CD4-positive, CD25-positive, alpha-beta regulatory T cell (primary cell): Measurements from ENCODE around the gene APBB1IP. TPM values are rescaled to one million over a fixed set of nuclear protein-coding genes. Genes with fewer than 3 reads are reported as not detected.
"Not testable (repeated sequence)": the region's sequence is repeated elsewhere in the genome, so short reads cannot be mapped to it uniquely, and the experiment has no call there.

ENCODE experiments used
- ATAC-seq, 2 donors: fragments of 150-1000 bp; cut with Tn5 transposase; one replicate each; pipeline ENCODE4 v1.10.0; 2021; ENCODE audit warnings: low read depth in 2 of 2, moderate number of reproducible peaks in 2 of 2, moderate library complexity in 1 of 2
- DNase-seq, 3 donors: peaks; one replicate each; pipeline versions ENCODE4 v3.0.0 to v3.0.0-alpha.2; 2012 to 2022; ENCODE audit warnings: mixed read lengths in 1 of 3
- H3K27ac ChIP-seq: one replicate; pipeline ENCODE4 v1.7.0; 2013; ENCODE audit warnings: mild to moderate bottlenecking, low read length; ENCODE audit not compliant: insufficient read depth, poor library complexity, severe bottlenecking
- H3K27me3 ChIP-seq: one replicate; pipeline ENCODE4 v1.7.0; 2013; ENCODE audit warnings: low read length; ENCODE audit not compliant: control insufficient read depth, insufficient read depth
- H3K36me3 ChIP-seq: one replicate; pipeline ENCODE4 v1.7.0; 2013; ENCODE audit warnings: mild to moderate bottlenecking, low read length, moderate library complexity; ENCODE audit not compliant: control insufficient read depth, insufficient read depth
- H3K4me1 ChIP-seq: 2 replicates; pipeline ENCODE4 v1.7.0; 2013; ENCODE audit warnings: mild to moderate bottlenecking, low read length; ENCODE audit not compliant: insufficient read depth, control insufficient read depth, poor library complexity, severe bottlenecking
- H3K4me3 ChIP-seq: one replicate; pipeline ENCODE4 v1.7.0; 2013; ENCODE audit warnings: low read depth, mild to moderate bottlenecking, low read length, moderate library complexity
- H3K9me3 ChIP-seq, 2 experiments: 1 replicate in 1 of 2; 2 replicates in 1 of 2; pipeline ENCODE4 v1.7.0; 2013; ENCODE audit warnings: low read length in 2 of 2, mild to moderate bottlenecking in 1 of 2, moderate library complexity in 1 of 2; ENCODE audit not compliant: control insufficient read depth in 2 of 2
- H3K27ac Mint-ChIP-seq, 3 donors: one replicate each; pipeline ENCODE4 v1.8.0; 2020 to 2022; ENCODE audit warnings: mild to moderate bottlenecking in 3 of 3, mixed read lengths in 3 of 3, moderate library complexity in 2 of 3
- H3K27me3 Mint-ChIP-seq: one replicate; pipeline ENCODE4 v1.8.0; 2022; ENCODE audit warnings: mild to moderate bottlenecking, mixed read lengths
- H3K36me3 Mint-ChIP-seq: one replicate; pipeline ENCODE4 v1.8.0; 2020; ENCODE audit warnings: mixed read lengths
- H3K4me1 Mint-ChIP-seq, 4 donors: one replicate each; pipeline ENCODE4 v1.8.0; 2020 to 2022; ENCODE audit warnings: mixed read lengths in 4 of 4, mild to moderate bottlenecking in 1 of 4
- H3K4me3 Mint-ChIP-seq, 4 donors: one replicate each; pipeline ENCODE4 v1.8.0; 2020 to 2022; ENCODE audit warnings: mild to moderate bottlenecking in 4 of 4, mixed read lengths in 4 of 4, moderate library complexity in 3 of 4
- H3K9me3 Mint-ChIP-seq, 7 donors: one replicate each; pipeline ENCODE4 v1.8.0; 2020 to 2022; ENCODE audit warnings: mixed read lengths in 7 of 7, mild to moderate bottlenecking in 3 of 7, moderate library complexity in 2 of 7
- polyA plus RNA-seq, 4 donors: library from polyadenylated mRNA; unstranded; fragments of 300-500 nt; fragmentation: Illumina TruSeq; gene quantifications; one replicate each; pipeline ENCODE4 v1.2.3, GENCODE V29; 2021
- total RNA-seq: library from RNA; stranded (reverse); gene quantifications from one replicate; pipeline ENCODE4 v1.2.3, GENCODE V29; 2022

The APBB1IP gene
- total and polyA plus RNA-seq, 5 donors from 2014 or later, result 44.1 to 86.4 (median 51.3) TPM

DNA sequence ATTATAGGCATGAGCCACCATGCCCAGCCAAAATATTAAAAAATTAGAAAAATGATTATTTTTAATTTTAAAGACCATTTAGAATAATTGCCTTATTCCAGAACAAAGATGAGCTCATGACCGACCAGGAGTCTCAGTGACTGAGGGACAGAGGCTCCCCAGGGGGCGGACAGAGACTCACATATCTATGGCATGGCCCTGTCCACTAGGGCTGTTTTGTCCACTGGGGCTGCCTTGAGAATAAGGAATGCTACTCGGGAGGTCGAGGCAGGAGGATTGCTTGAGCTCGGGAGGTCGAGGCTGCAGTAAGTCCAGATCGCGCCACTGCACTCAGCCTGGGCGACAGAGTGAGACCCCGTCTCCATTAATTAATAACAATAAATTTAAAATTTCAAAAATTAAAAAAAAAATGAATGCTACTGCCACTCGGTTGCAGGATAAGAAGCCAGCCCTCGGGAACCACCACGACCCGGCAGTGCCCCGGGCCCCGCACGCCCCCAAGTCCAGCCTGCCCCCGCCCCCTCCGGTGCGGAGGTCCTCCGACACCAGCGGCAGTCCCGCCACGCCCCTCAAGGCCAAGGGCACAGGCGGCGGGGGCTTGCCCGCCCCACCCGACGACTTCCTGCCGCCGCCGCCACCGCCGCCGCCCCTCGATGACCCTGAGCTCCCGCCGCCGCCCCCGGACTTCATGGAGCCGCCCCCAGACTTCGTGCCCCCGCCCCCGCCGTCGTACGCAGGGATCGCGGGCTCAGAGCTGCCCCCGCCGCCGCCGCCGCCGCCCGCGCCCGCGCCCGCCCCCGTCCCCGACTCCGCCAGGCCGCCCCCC lies 128.6 kb downstream of the APBB1IP start:
- Mint-ChIP-seq H3K27me3 (peaks cover 5% of the 10 kb centered on the region), H3K4me1 (peaks cover 0 to 5% (median 4%) of the 10 kb centered on the region in 4 donors), H3K4me3 (no peak overlapping the region), H3K27ac (no peak overlapping the region), H3K9me3 (peaks cover 0 to 9% (median 2%) of the 10 kb centered on the region in 7 donors), H3K36me3 (peaks cover 64% of the 10 kb centered on the region)
- Histone ChIP-seq H3K4me1 (no peaks in the 10 kb centered on the region), H3K4me3 (no peak overlapping the region), H3K36me3 (peaks cover 94% of the 10 kb centered on the region), H3K27ac (no peak overlapping the region), H3K9me3 (no peaks in the 10 kb centered on the region), H3K27me3 (no peaks in the 10 kb centered on the region)
- ATAC-seq, result no peak
- DNase-seq, result no peak

DNA sequence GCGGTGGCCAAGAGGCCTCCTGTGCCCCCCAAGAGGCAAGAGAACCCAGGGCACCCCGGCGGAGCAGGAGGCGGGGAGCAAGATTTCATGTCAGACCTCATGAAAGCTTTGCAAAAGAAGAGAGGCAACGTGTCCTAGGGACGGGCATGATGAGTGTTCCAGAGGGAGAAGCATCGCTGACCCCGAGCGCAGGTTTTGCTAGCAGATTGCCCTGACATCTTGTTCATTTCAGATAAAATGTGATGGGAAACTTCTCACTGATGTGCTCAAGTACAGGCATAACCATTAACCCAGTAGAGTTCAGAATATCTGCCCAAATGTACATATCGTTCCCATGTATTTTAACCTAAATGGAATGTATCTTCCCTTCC lies 129.2 kb downstream of the APBB1IP start:
- H3K9me3 Mint-ChIP-seq, result peaks cover 0 to 9% (median 2%) of the 10 kb centered on the region in 7 donors
- ATAC-seq (no peak), DNase-seq (no peak)
- no peak overlapping the region for H3K27ac ChIP-seq
- H3K9me3 ChIP-seq, result no peaks in the 10 kb centered on the region
- H3K36me3 Mint-ChIP-seq, result peaks cover 64% of the 10 kb centered on the region
- H3K27me3 Mint-ChIP-seq, result peaks cover 6% of the 10 kb centered on the region
- H3K4me1 Mint-ChIP-seq, result peaks cover 0 to 10% (median 3%) of the 10 kb centered on the region in 4 donors
- no peaks in the 10 kb centered on the region for H3K27me3 ChIP-seq
- H3K4me1 ChIP-seq, result no peaks in the 10 kb centered on the region
- no peak overlapping the region for H3K27ac Mint-ChIP-seq
- no peak overlapping the region for H3K4me3 ChIP-seq
- H3K36me3 ChIP-seq, result peaks cover 88% of the 10 kb centered on the region
- no peak overlapping the region for H3K4me3 Mint-ChIP-seq

DNA sequence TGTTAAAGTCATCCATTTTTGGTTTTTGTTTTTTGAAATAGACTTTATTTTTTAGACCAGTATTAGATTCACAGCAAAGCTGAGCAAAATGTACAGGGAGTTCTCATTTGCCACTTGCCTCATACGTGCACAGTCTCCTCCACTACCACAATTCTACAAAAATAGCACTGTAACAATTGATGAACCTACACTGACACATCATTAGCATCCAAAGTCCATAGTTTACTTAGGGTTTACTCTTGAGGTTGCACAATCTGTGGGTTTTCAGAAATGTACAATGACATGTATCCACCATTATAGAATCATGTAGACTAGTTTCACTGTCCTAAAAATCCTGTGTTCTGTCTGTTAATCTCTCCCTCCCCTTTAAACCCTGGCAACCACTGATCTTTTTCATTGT lies 133.5 kb downstream of the APBB1IP start:
- Histone ChIP-seq H3K27me3 (no peaks in the 10 kb centered on the region), H3K27ac (no peak overlapping the region), H3K4me3 (no peak overlapping the region), H3K36me3 (peaks cover 49% of the 10 kb centered on the region), H3K4me1 (no peaks in the 10 kb centered on the region), H3K9me3 (no peaks in the 10 kb centered on the region)
- Mint-ChIP-seq H3K27ac (no peak overlapping the region), H3K4me1 (peaks cover 6 to 14% (median 11%) of the 10 kb centered on the region in 4 donors), H3K9me3 (peaks cover 1 to 11% (median 3%) of the 10 kb centered on the region in 7 donors), H3K27me3 (peaks cover 6% of the 10 kb centered on the region), H3K4me3 (no peak overlapping the region), H3K36me3 (peaks cover 51% of the 10 kb centered on the region)
- DNase-seq, result no peak
- no peak for ATAC-seq

DNA sequence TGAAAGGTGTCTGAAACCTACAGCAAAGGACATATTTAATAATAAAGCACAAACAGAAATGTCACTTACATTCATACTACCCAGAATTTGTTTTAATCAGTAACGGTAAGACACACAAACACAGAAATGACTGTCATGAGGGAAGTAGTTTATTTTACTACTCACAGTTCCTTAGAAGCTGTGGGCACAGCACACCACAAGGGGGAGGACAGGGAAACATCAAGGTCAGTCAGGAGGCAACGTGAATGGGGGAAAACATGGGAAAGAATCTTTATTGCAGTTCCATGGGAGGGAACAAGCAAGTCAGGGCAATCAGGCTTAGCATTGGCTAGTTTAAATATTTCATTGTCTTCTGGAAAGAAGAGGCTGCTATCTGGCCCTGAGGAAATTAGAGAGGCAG lies 135.5 kb downstream of the APBB1IP start:
- Mint-ChIP-seq H3K9me3 (peaks cover 1 to 11% (median 3%) of the 10 kb centered on the region in 7 donors), H3K4me3 (no peak overlapping the region), H3K27ac (peak overlapping the region in 2 of 3 donors; percentile 11 to 84), H3K36me3 (peaks cover 42% of the 10 kb centered on the region), H3K4me1 (peaks cover 6 to 14% (median 11%) of the 10 kb centered on the region in 4 donors), H3K27me3 (peaks cover 6% of the 10 kb centered on the region)
- ATAC-seq (no peak), DNase-seq (no peak)
- no peaks in the 10 kb centered on the region for H3K27me3 ChIP-seq
- no peaks in the 10 kb centered on the region for H3K9me3 ChIP-seq
- H3K4me1 ChIP-seq, result no peaks in the 10 kb centered on the region
- no peak overlapping the region for H3K27ac ChIP-seq
- H3K4me3 ChIP-seq, result no peak overlapping the region
- peaks cover 32% of the 10 kb centered on the region for H3K36me3 ChIP-seq

DNA sequence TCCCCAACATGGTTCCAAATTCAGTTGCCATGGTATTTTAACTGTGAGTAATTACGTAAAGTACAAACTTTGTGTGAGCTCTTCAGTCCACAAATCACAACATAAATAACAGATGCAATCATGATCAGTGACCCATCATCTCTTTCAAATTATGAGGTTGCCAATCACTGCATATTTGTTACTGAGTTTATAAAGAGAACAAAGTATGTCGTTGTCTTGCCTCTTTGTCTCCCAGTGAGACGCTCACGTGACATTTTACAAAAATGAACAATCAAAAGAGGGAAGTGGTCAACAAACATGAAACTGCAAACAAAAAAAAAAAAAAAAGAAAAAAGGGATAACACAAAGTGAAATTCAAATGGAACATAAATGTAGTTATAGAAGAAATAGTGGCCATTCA lies 136.6 kb downstream of the APBB1IP start:
- no peaks in the 10 kb centered on the region for H3K27me3 ChIP-seq
- DNase-seq (peak in 1 of 3 donors; percentile 30), ATAC-seq (no peak)
- Mint-ChIP-seq H3K27me3 (peaks cover 6% of the 10 kb centered on the region), H3K27ac (peak overlapping the region in 2 of 3 donors; percentile 17 to 87), H3K4me1 (peaks cover 2 to 17% (median 11%) of the 10 kb centered on the region in 4 donors), H3K4me3 (peak overlapping the region in 1 of 4 donors; percentile 88), H3K9me3 (peaks cover 1 to 11% (median 3%) of the 10 kb centered on the region in 7 donors), H3K36me3 (peaks cover 36% of the 10 kb centered on the region)
- H3K4me3 ChIP-seq, result no peak overlapping the region
- no peaks in the 10 kb centered on the region for H3K9me3 ChIP-seq
- peaks cover 21% of the 10 kb centered on the region for H3K36me3 ChIP-seq
- H3K4me1 ChIP-seq, result no peaks in the 10 kb centered on the region
- H3K27ac ChIP-seq, result no peak overlapping the region

DNA sequence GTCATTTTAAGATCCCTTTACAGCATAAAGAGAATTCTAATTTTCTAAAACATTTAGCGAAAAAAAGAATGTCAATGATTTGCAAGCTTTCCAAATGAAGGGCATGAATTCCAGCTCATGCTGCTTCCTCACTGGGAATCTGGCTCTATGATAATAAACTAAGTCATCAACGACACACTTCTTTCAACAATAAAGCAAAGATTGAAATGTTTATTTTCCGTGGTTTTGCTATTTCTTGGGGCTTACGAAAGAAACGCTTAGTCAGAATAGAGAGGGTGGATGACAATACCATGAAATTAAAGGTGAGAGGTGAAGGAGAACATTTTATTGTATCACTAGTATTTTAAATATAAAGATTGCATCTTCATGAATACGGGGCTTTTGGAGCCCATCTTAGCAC lies 140.2 kb downstream of the APBB1IP start:
- H3K27me3 Mint-ChIP-seq, H3K27ac Mint-ChIP-seq, H3K9me3 ChIP-seq, H3K36me3 ChIP-seq, H3K27ac ChIP-seq, H3K27me3 ChIP-seq, ATAC-seq, DNase-seq, H3K4me3 Mint-ChIP-seq, H3K9me3 Mint-ChIP-seq, H3K4me1 ChIP-seq, H3K4me3 ChIP-seq: not testable (repeated sequence)
- Mint-ChIP-seq H3K4me1 (peaks cover 6 to 11% (median 8%) of the 10 kb centered on the region in 4 donors), H3K36me3 (peaks cover 15% of the 10 kb centered on the region)

DNA sequence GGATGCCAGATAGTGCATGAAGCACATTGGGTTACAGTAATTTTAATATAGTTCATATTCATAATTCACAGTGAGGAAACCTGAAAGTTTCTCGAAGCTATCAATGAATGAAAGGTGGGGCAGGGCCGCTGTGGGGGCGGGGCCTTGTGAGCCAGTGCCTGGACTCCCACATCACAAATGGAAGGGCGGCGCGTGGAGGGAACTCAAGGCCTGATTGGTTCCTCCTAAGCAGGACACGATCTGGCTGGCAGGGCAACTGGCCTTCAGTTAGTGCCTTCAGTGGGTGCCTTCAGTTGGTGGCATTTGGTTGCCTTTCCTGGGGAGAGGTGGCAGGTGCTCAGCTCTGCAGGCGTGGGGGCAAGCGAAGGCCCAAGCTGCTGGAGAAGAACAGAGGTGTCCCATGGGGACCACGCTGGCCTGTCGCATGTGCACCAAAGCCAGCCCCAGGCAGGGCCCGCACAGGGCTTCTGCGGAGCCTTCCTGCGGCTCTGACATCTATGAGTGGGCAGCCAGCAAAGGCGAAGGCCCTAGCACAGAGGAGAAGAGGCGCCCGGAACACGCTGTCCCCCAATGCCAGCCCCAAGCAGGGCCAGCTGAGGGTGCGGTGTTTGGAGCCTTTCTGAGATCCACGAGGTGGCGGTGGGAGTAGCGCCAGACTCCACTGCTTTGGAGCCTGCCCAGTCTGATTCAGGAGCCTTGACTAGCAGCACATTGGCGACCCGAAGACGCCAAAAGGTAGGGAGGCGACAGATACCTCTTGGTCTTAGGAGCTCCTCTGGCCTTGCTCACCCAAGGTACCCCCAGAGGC lies 141.3 kb downstream of the APBB1IP start:
- H3K4me1 Mint-ChIP-seq, result peaks cover 4 to 11% (median 6%) of the 10 kb centered on the region in 4 donors
- H3K9me3 Mint-ChIP-seq, result peaks cover 0 to 7% (median 0%) of the 10 kb centered on the region in 7 donors
- Histone ChIP-seq H3K4me1 (no peaks in the 10 kb centered on the region), H3K27ac (no peak overlapping the region), H3K9me3 (no peaks in the 10 kb centered on the region), H3K4me3 (no peak overlapping the region), H3K27me3 (no peaks in the 10 kb centered on the region), H3K36me3 (peaks cover 7% of the 10 kb centered on the region)
- peak overlapping the region in 1 of 4 donors; percentile 33 for H3K4me3 Mint-ChIP-seq
- no peak overlapping the region for H3K27ac Mint-ChIP-seq
- H3K36me3 Mint-ChIP-seq, result peaks cover 9% of the 10 kb centered on the region
- DNase-seq (no peak), ATAC-seq (no peak)
- no peaks in the 10 kb centered on the region for H3K27me3 Mint-ChIP-seq
